K562 (cell line): ENCODE data around the gene SLC35G6. TPM values are rescaled to one million over a fixed set of nuclear protein-coding genes. Genes with fewer than 3 reads are reported as not detected.
A peak's percentile ranks its signal among the peaks of the same experiment; 100 is the strongest.

Experiments
- CEBPB ChIP-seq: fragments of 450-650 bp; IDR thresholded peaks from 2 replicates; pipeline ENCODE4 v1.6.1; 2016; ENCODE audit warnings: missing genetic modification characterization, missing compliant biosample characterization
- ELK3 ChIP-seq: fragments of 450-650 bp; formaldehyde crosslinking; IDR thresholded peaks from 2 replicates; pipeline ENCODE4 v1.4.0; 2020; ENCODE audit warnings: mild to moderate bottlenecking
- MEF2A ChIP-seq: IDR thresholded peaks from 2 replicates; pipeline ENCODE4 v1.6.1; 2011; ENCODE audit warnings: low read depth, mild to moderate bottlenecking, low read length, moderate library complexity; ENCODE audit not compliant: control insufficient read depth
- ZBTB8A ChIP-seq: fragments of 450-650 bp; IDR thresholded peaks from 2 replicates; pipeline ENCODE4 v1.6.1; 2018; ENCODE audit warnings: mild to moderate bottlenecking, moderate library complexity; ENCODE audit not compliant: partially characterized antibody
- ZNF318 ChIP-seq, 2 experiments: fragments of 450-650 bp; IDR thresholded peaks; 2 replicates each; pipeline ENCODE4 v1.6.1; 2016; ENCODE audit warnings: mild to moderate bottlenecking in 2 of 2, borderline replicate concordance in 1 of 2, low read depth in 1 of 2, moderate library complexity in 1 of 2
- polyA plus RNA-seq, 8 experiments: library from polyadenylated mRNA; depleted of rRNA in 4 of 8; stranded (reverse) in 5 of 8; unstranded in 3 of 8; fragments of >200 nt; fragmentation: Nextera tagmentation in 2 of 8; fragmentation: Illumina TruSeq in 1 of 8; extraction: Ambion mirVana in 2 of 8; extraction: Trizol in 1 of 8; gene quantifications; 2 replicates each; pipeline versions ENCODE4 v1.2.1 to v1.2.3, GENCODE V29; 2011 to 2014; ENCODE audit warnings: inconsistent platforms in 1 of 8, missing spikeins in 1 of 8
- total RNA-seq, 7 experiments: library from RNA; depleted of rRNA in 6 of 7; stranded (reverse); fragments of >200 nt in 6 of 7; fragmentation: Illumina TruSeq in 2 of 7; extraction: Trizol in 2 of 7; gene quantifications; 2 replicates each; pipeline versions ENCODE4 v1.2.1 to v1.2.3, GENCODE V29; 2011 to 2021; ENCODE audit warnings: low replicate concordance in 1 of 7
- TF ChIP-seq, protein P1 (sequence below): fragments of 450-650 bp; IDR thresholded peaks from 2 replicates; pipeline ENCODE4 v1.6.1; 2016; ENCODE audit warnings: borderline replicate concordance
- TF ChIP-seq, protein P2 (sequence below): sonication (generic); formaldehyde crosslinking; IDR thresholded peaks from 2 replicates; pipeline ENCODE4 v1.8.0; 2023; ENCODE audit warnings: missing genetic modification reagents, mild to moderate bottlenecking, borderline replicate concordance

The SLC35G6 gene
- total and polyA plus RNA-seq, 9 of the 15 experiments (the other 6 are each of a cell fraction or from before 2014, with no cell fraction given) = not detected

DNA sequence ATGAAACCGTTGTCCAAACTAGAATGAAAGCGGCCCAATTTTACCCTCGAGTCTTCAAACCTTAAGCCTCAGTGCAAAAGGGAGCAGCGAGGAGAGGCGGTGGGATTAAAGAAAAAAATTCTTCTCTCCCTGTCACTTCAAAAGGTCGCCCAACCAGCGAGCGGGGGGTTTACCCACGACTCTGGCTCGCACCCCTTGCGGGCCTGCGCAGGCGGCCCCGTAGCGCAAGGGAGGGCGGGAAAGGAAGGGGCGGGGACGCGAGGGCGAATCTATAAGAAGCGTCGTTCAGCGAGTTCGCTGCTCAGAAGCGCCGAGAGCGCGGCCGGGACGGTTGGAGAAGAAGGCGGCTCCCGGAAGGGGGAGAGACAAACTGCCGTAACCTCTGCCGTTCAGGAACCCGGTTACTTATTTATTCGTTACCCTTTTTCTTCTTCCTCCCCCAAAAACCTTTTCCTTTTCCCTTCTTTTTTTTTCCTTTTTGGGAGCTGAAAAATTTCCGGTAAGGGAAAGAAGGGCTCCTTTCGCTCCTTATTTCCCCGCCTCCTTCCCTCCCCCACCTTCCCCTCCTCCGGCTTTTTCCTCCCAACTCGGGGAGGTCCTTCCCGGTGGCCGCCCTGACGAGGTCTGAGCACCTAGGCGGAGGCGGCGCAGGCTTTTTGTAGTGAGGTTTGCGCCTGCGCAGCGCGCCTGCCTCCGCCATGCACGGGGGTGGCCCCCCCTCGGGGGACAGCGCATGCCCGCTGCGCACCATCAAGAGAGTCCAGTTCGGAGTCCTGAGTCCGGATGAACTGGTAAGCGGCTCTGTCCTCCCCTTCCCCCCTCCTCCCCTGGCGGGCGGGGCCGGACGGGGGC is 3.0 kb downstream of the SLC35G6 start, which contains the start of gene POLR2A (continued):
- TF ChIP-seq CEBPB (tag) (no peak), ELK3 (CRISPR knock-in tag) (no peak), ZNF318 (IDR thresholded peaks at IDR 0.05; ENCODE audit: borderline replicate concordance in 1 of 2, low read depth in 1 of 2) (peak in 1 of 2 experiments; percentile 72; a peak in 2 of 4 replicates), MEF2A (no peak), ZBTB8A (no peak)
- TF ChIP-seq, protein P1, sequence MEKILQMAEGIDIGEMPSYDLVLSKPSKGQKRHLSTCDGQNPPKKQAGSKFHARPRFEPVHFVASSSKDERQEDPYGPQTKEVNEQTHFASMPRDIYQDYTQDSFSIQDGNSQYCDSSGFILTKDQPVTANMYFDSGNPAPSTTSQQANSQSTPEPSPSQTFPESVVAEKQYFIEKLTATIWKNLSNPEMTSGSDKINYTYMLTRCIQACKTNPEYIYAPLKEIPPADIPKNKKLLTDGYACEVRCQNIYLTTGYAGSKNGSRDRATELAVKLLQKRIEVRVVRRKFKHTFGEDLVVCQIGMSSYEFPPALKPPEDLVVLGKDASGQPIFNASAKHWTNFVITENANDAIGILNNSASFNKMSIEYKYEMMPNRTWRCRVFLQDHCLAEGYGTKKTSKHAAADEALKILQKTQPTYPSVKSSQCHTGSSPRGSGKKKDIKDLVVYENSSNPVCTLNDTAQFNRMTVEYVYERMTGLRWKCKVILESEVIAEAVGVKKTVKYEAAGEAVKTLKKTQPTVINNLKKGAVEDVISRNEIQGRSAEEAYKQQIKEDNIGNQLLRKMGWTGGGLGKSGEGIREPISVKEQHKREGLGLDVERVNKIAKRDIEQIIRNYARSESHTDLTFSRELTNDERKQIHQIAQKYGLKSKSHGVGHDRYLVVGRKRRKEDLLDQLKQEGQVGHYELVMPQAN = no peak
- TF ChIP-seq, protein P2, sequence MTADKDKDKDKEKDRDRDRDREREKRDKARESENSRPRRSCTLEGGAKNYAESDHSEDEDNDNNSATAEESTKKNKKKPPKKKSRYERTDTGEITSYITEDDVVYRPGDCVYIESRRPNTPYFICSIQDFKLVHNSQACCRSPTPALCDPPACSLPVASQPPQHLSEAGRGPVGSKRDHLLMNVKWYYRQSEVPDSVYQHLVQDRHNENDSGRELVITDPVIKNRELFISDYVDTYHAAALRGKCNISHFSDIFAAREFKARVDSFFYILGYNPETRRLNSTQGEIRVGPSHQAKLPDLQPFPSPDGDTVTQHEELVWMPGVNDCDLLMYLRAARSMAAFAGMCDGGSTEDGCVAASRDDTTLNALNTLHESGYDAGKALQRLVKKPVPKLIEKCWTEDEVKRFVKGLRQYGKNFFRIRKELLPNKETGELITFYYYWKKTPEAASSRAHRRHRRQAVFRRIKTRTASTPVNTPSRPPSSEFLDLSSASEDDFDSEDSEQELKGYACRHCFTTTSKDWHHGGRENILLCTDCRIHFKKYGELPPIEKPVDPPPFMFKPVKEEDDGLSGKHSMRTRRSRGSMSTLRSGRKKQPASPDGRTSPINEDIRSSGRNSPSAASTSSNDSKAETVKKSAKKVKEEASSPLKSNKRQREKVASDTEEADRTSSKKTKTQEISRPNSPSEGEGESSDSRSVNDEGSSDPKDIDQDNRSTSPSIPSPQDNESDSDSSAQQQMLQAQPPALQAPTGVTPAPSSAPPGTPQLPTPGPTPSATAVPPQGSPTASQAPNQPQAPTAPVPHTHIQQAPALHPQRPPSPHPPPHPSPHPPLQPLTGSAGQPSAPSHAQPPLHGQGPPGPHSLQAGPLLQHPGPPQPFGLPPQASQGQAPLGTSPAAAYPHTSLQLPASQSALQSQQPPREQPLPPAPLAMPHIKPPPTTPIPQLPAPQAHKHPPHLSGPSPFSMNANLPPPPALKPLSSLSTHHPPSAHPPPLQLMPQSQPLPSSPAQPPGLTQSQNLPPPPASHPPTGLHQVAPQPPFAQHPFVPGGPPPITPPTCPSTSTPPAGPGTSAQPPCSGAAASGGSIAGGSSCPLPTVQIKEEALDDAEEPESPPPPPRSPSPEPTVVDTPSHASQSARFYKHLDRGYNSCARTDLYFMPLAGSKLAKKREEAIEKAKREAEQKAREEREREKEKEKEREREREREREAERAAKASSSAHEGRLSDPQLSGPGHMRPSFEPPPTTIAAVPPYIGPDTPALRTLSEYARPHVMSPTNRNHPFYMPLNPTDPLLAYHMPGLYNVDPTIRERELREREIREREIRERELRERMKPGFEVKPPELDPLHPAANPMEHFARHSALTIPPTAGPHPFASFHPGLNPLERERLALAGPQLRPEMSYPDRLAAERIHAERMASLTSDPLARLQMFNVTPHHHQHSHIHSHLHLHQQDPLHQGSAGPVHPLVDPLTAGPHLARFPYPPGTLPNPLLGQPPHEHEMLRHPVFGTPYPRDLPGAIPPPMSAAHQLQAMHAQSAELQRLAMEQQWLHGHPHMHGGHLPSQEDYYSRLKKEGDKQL = no peak
